ENCODE measurements around the gene ITFG1.
"Not testable (repeated sequence)": the region's sequence is repeated elsewhere in the genome, so short reads cannot be mapped to it uniquely, and the experiment has no call there.

The ITFG1 gene

DNA sequence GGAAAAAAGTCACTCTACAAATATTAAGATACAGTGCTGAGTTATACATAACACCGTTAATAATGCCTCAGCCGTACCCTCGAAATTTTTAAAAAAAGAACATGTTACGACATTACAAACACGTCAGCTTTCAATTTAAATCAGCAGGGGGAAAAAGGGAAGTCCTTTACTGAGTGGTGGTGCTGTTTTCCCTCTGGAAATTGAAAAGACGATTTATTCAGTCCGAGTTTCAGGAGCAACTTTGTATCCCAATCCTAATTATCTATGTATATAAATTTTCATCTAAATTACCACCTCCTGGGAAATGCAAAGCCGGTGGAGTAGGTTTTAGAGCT lies 318.4 kb downstream of the ITFG1 start:
- in situ Hi-C loops (cut with MboI; ENCODE audit: low sequenced_read_pairs, unreplicated experiment): loop anchor here (25.0 kb wide), 1 partner anchor 180 kb away; the partner anchor contains the start of gene DNAJA2
- DNase-seq (ENCODE audit: low spot score): peak; percentile 48
- TF ChIP-seq, protein P1, sequence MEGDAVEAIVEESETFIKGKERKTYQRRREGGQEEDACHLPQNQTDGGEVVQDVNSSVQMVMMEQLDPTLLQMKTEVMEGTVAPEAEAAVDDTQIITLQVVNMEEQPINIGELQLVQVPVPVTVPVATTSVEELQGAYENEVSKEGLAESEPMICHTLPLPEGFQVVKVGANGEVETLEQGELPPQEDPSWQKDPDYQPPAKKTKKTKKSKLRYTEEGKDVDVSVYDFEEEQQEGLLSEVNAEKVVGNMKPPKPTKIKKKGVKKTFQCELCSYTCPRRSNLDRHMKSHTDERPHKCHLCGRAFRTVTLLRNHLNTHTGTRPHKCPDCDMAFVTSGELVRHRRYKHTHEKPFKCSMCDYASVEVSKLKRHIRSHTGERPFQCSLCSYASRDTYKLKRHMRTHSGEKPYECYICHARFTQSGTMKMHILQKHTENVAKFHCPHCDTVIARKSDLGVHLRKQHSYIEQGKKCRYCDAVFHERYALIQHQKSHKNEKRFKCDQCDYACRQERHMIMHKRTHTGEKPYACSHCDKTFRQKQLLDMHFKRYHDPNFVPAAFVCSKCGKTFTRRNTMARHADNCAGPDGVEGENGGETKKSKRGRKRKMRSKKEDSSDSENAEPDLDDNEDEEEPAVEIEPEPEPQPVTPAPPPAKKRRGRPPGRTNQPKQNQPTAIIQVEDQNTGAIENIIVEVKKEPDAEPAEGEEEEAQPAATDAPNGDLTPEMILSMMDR (IDR thresholded peaks at IDR 0.05; ENCODE audit: borderline replicate concordance, control extremely low read depth, extremely low read depth, insufficient read depth, missing control alignments): no peak

GRCh38 chr16:47141773-47142485 lies 318.9 kb downstream of the ITFG1 start:
- in situ Hi-C loops (cut with MboI; ENCODE audit: low sequenced_read_pairs, unreplicated experiment): loop anchor here (25.0 kb wide), 1 partner anchor 180 kb away; the partner anchor contains the start of gene DNAJA2
- TF ChIP-seq, protein P1 (IDR thresholded peaks at IDR 0.05; ENCODE audit: borderline replicate concordance, control extremely low read depth, extremely low read depth, insufficient read depth, missing control alignments): peak; percentile 94
- DNase-seq (ENCODE audit: low spot score): peak; percentile 77

- TF ChIP-seq, protein P1 (IDR thresholded peaks at IDR 0.05; ENCODE audit: borderline replicate concordance, control extremely low read depth, extremely low read depth, insufficient read depth, missing control alignments): no peak
- DNase-seq (ENCODE audit: low spot score): no peak
- in situ Hi-C loops (cut with MboI; ENCODE audit: low sequenced_read_pairs, unreplicated experiment): loop anchor here (25.0 kb wide), 1 partner anchor 178 kb away; the partner anchor contains the start of gene DNAJA2
These were observed 320.2 kb downstream of the ITFG1 start for GRCh38 chr16:47140686-47141085.

- TF ChIP-seq, protein P1 (IDR thresholded peaks at IDR 0.05; ENCODE audit: borderline replicate concordance, control extremely low read depth, extremely low read depth, insufficient read depth, missing control alignments): no peak
- in situ Hi-C loops (cut with MboI; ENCODE audit: low sequenced_read_pairs, unreplicated experiment): loop anchor here (25.0 kb wide), 1 partner anchor 177 kb away; the partner anchor contains the start of gene DNAJA2
- no peak for DNase-seq (ENCODE audit: low spot score)
These were observed 321.2 kb downstream of the ITFG1 start for GRCh38 chr16:47139561-47140185.

DNA sequence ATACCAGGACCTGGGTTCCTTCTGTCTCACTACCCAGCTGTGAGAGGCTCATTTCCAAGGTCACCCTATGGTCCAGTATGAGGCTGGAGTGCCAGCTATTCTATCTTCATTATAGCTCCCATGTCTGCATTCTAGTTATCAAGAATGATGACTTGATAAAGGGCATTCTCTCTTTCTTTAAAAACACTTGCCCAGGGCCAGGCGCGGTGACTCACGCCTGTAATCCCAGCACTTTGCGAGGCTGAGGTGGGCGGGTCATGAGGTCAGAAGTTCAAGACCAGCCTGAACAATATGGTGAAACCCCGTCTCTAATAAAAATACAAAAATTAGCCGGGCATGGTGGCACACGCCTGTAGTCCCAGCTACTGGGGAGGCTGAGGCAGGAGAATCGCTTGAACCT lies 322.9 kb downstream of the ITFG1 start:
- in situ Hi-C loops (cut with MboI; ENCODE audit: low sequenced_read_pairs, unreplicated experiment): loop anchor here (25.0 kb wide), 1 partner anchor 176 kb away; the partner anchor contains the start of gene DNAJA2
- not testable (repeated sequence) for DNase-seq (ENCODE audit: low spot score)

DNA sequence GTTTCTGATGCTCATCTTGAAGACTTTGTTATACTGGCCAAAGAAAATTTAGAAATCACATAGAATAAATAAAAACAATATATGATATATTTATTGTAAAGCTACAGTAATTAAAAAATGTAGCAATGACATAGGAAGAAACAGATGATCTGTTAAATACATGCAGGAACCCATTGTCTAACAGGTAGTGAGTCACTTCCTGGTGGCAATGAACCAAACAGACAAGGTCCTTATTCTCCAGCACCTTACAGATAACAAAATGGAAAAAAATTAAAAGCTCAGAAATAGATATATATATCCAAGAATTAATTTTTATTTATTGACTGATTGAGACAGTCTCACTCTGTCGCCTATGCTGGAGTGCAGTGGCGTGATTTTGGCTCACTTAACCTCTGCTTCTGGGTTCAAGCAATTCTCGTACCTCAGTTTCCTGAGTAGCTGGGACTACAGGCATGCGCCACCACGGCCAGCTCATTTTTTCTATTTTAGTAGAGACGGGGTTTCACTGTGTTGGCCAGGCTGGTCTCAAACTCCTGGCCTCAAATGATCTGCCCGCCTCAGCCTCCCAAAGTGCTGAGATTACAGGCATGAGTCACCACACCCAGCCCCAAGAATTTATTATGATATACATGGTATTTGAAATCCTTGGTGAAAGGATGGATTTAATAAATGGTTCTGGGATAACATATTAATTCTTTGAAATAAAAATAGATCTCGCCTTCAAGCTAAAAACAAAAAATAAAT lies 324.6 kb downstream of the ITFG1 start:
- TF ChIP-seq, protein P1 (IDR thresholded peaks at IDR 0.05; ENCODE audit: borderline replicate concordance, control extremely low read depth, extremely low read depth, insufficient read depth, missing control alignments): no peak
- peak; percentile 29 for DNase-seq (ENCODE audit: low spot score)
- in situ Hi-C loops (cut with MboI; ENCODE audit: low sequenced_read_pairs, unreplicated experiment): loop anchor here (25.0 kb wide), 1 partner anchor 174 kb away; the partner anchor contains the start of gene DNAJA2

Measured in GM13976 (cell line).